Esophagus muscularis mucosa (tissue), 4 donors: ENCODE results near the gene GNPNAT1. TPM values are rescaled to one million over a fixed set of nuclear protein-coding genes. Genes with fewer than 3 reads are reported as not detected.

ENCODE experiments used
- DNase-seq: peaks from one replicate; pipeline ENCODE4 v3.0.0-alpha.2; 2017; ENCODE audit errors: extremely low spot score
- H3K27ac ChIP-seq, 4 donors: fragments of 200-600 bp; sonication (generic); replicated peaks in 1 of 4; 1 replicate in 3 of 4; 2 replicates in 1 of 4; pipeline ENCODE4 v1.5.1; 2016 to 2019; ENCODE audit warnings: mild to moderate bottlenecking in 1 of 4
- H3K27me3 ChIP-seq, 4 donors: fragments of 200-600 bp; sonication (generic); one replicate each; pipeline versions ENCODE4 v1.5.1 to v1.6.0; 2016 to 2019
- H3K36me3 ChIP-seq, 4 donors: fragments of 200-600 bp; sonication (generic); one replicate each; pipeline ENCODE4 v1.5.1; 2016 to 2019
- H3K4me1 ChIP-seq, 4 donors: fragments of 200-600 bp; sonication (generic); one replicate each; pipeline ENCODE4 v1.5.1; 2016 to 2019
- H3K4me3 ChIP-seq, 4 donors: fragments of 200-600 bp; sonication (generic); 1 replicate in 2 of 4; 2 replicates in 2 of 4; pipeline ENCODE4 v1.5.1; 2016 to 2019; ENCODE audit warnings: mild to moderate bottlenecking in 4 of 4, moderate library complexity in 1 of 4
- H3K9me3 ChIP-seq, 4 donors: fragments of 200-600 bp; sonication (generic); 1 replicate in 3 of 4; 2 replicates in 1 of 4; pipeline ENCODE4 v1.5.1; 2016 to 2019
- CTCF ChIP-seq, 3 experiments: fragments of 200-600 bp in 2 of 3; fragments of 450-650 bp in 1 of 3; sonication (generic) in 2 of 3; IDR thresholded peaks; one replicate each; pipeline ENCODE4 v1.5.1; 2017 to 2019; ENCODE audit warnings: antibody characterized with exemption in 3 of 3, mild to moderate bottlenecking in 2 of 3, moderate library complexity in 1 of 3
- EP300 ChIP-seq: sonication (generic); formaldehyde crosslinking; IDR thresholded peaks from one replicate; pipeline ENCODE4 v1.6.1; 2017; ENCODE audit warnings: antibody characterized with exemption
- POLR2A ChIP-seq: fragments of 450-650 bp; IDR thresholded peaks from one replicate; pipeline ENCODE4 v1.6.1; 2017; ENCODE audit warnings: antibody characterized with exemption, moderate library complexity, mild to moderate bottlenecking, low read depth
- POLR2AphosphoS5 ChIP-seq, 2 donors: sonication (generic); formaldehyde crosslinking; IDR thresholded peaks; one replicate each; pipeline ENCODE4 v1.6.1; 2017; ENCODE audit warnings: antibody characterized with exemption in 2 of 2
- WGBS: methylation state at CpG from one replicate; pipeline ENCODE4 v1.1.5; 2018; 5-methylcytosine and 5-hydroxymethylcytosine counted together
- intact Hi-C: fragments of 100-400 bp; cut with DNase I; formaldehyde crosslinking; loops from one replicate; pipeline ENCODE4 v1.15.1; 2023
- total RNA-seq, 4 donors: library from RNA; depleted of rRNA; stranded (reverse); fragments of >200 nt; gene quantifications; one replicate each; pipeline versions ENCODE4 v1.1.0 to v1.2.1, GENCODE V29; 2016

Gene GNPNAT1
- total RNA-seq, 4 donors from 2014 or later: 12.9 to 32.5 (median 14.8) TPM

GRCh38 chr14:52835122-52835903 lies 43.9 kb upstream of the GNPNAT1 start:
- Histone ChIP-seq H3K36me3 (no peaks in the 10 kb centered on the region), H3K9me3 (no peaks in the 10 kb centered on the region), H3K27ac (no peak overlapping the region), H3K27me3 (no peaks in the 10 kb centered on the region), H3K4me3 (no peak overlapping the region), H3K4me1 (peaks cover 0 to 10% (median 9%) of the 10 kb centered on the region in 4 donors)
- DNase-seq: no peak
- no peak for TF ChIP-seq POLR2A
- no peak for TF ChIP-seq EP300
- no peak for TF ChIP-seq POLR2AphosphoS5 (IDR thresholded peaks at IDR 0.05)
- TF ChIP-seq CTCF (IDR thresholded peaks at IDR 0.05): no peak
- intact Hi-C loops: no loop called here
- whole genome bisulfite sequencing: 74% methylated on average over 12 of the region's 12 CpGs

GRCh38 chr14:52834440-52834842 lies 43.0 kb upstream of the GNPNAT1 start:
- WGBS: 43% methylated on average over 1 of the region's 1 CpG
- no peak overlapping the region for H3K27ac ChIP-seq
- peaks cover 0 to 10% (median 9%) of the 10 kb centered on the region in 4 donors for H3K4me1 ChIP-seq
- H3K9me3 ChIP-seq: no peaks in the 10 kb centered on the region
- intact Hi-C loops: no loop called here
- H3K36me3 ChIP-seq: no peaks in the 10 kb centered on the region
- no peak overlapping the region for H3K4me3 ChIP-seq
- H3K27me3 ChIP-seq: no peaks in the 10 kb centered on the region
- TF ChIP-seq CTCF (IDR thresholded peaks at IDR 0.05): no peak
- DNase-seq: no peak

- no peak for TF ChIP-seq EP300
- TF ChIP-seq POLR2A: no peak
- no peak for TF ChIP-seq CTCF (IDR thresholded peaks at IDR 0.05)
- TF ChIP-seq POLR2AphosphoS5 (IDR thresholded peaks at IDR 0.05): no peak
- DNase-seq: no peak
- no peaks in the 10 kb centered on the region for H3K9me3 ChIP-seq
- H3K4me3 ChIP-seq: no peak overlapping the region
- H3K27me3 ChIP-seq: no peaks in the 10 kb centered on the region
- H3K36me3 ChIP-seq: no peaks in the 10 kb centered on the region
- 96% methylated on average over 5 of the region's 5 CpGs for WGBS
- H3K27ac ChIP-seq: no peak overlapping the region
- intact Hi-C loops: no loop called here
- H3K4me1 ChIP-seq: peaks cover 0 to 16% (median 11%) of the 10 kb centered on the region in 4 donors
Observed at GRCh38 chr14:52833891-52834290, 42.5 kb upstream of the GNPNAT1 start.

GRCh38 chr14:52829527-52830185 lies 38.2 kb upstream of the GNPNAT1 start:
- Histone ChIP-seq H3K4me3 (no peak overlapping the region), H3K4me1 (peaks cover 0 to 17% (median 6%) of the 10 kb centered on the region in 4 donors), H3K9me3 (no peaks in the 10 kb centered on the region), H3K27ac (no peak overlapping the region), H3K27me3 (no peaks in the 10 kb centered on the region), H3K36me3 (no peaks in the 10 kb centered on the region)
- intact Hi-C loops: loop anchor here (10.0 kb wide), 1 partner anchor 475 kb away; no protein-coding TSS in a partner anchor
- TF ChIP-seq CTCF (IDR thresholded peaks at IDR 0.05): no peak
- no peak for TF ChIP-seq POLR2A
- 94% methylated on average over 7 of the region's 7 CpGs for WGBS
- no peak for DNase-seq
